Endothelial cell of umbilical vein (primary cell): ENCODE results near the gene BARX1. TPM values are rescaled to one million over a fixed set of nuclear protein-coding genes. Genes with fewer than 3 reads are reported as not detected.

ENCODE experiments used
- BruUV-seq: library from RNA; stranded (reverse); fragments of 400-500 nt; replicated peaks from 2 replicates; lab custom pipeline; 2021; lab: Mats Ljungman, UMichigan
- CTCF ChIA-PET: fragments of 300-600, 350-600 bp; sonication (Branson Sonifier 250); formaldehyde crosslinking; loops from one replicate; lab custom pipeline; 2021; ENCODE audit warnings: antibody characterized with exemption, inconsistent platforms; lab: Charles Lee
- POLR2A ChIA-PET: fragments of 300-600, 350-600 bp; sonication (Branson Sonifier 250); formaldehyde crosslinking; loops from one replicate; lab custom pipeline; 2021; ENCODE audit warnings: antibody characterized with exemption, inconsistent platforms; lab: Charles Lee
- DNase-seq: peaks from one replicate; pipeline ENCODE4 v3.0.0-alpha.2; 2011; ENCODE audit warnings: low read depth, low spot score
- FAIRE-seq: peaks from 2 replicates; lab custom pipeline; 2011; peaks lifted over from hg19 to GRCh38; lab: Jason Lieb, UNC
- H2AFZ ChIP-seq: 2 replicates; pipeline ENCODE4 v1.6.0; 2012; ENCODE audit warnings: low read depth, low read length, control low read depth, inconsistent platforms
- H3K27ac ChIP-seq: 2 replicates; pipeline ENCODE4 v1.5.1; 2011; ENCODE audit warnings: low read depth, mild to moderate bottlenecking, control low read depth, low read length, moderate library complexity; ENCODE audit not compliant: insufficient read depth
- H3K27me3 ChIP-seq, 2 experiments: 2 replicates each; pipeline versions ENCODE4 v1.6.0 to v1.6.1; 2011; ENCODE audit warnings: low read length in 2 of 2, mixed read lengths in 1 of 2; ENCODE audit not compliant: control insufficient read depth in 2 of 2, insufficient read depth in 2 of 2
- H3K36me3 ChIP-seq, 2 experiments: 2 replicates in 1 of 2; 3 replicates in 1 of 2; pipeline ENCODE4 v1.5.1; 2011; ENCODE audit warnings: low read length in 2 of 2, mild to moderate bottlenecking in 1 of 2, moderate library complexity in 1 of 2; ENCODE audit not compliant: control insufficient read depth in 2 of 2, insufficient read depth in 2 of 2; ENCODE audit errors: extremely low read depth in 1 of 2
- H3K4me1 ChIP-seq: 3 replicates; pipeline ENCODE4 v1.5.1; 2011; ENCODE audit warnings: mild to moderate bottlenecking, low read length; ENCODE audit not compliant: control insufficient read depth, insufficient read depth; ENCODE audit errors: extremely low read depth
- H3K4me2 ChIP-seq: 2 replicates; pipeline ENCODE4 v1.6.1; 2011; ENCODE audit warnings: low read length, control low read depth, mixed read lengths; ENCODE audit not compliant: insufficient read depth
- H3K4me3 ChIP-seq, 3 experiments: fragments of 200-600 bp in 1 of 3; sonication (generic), shearing (Covaris generic) in 1 of 3; replicated peaks in 1 of 3; 2 replicates each; pipeline ENCODE4 v1.5.1; 2011 to 2016; ENCODE audit warnings: control low read depth in 3 of 3, low read length in 3 of 3, mild to moderate bottlenecking in 2 of 3, inconsistent platforms in 1 of 3, low read depth in 1 of 3, moderate library complexity in 1 of 3; ENCODE audit not compliant: insufficient read depth in 1 of 3
- H3K79me2 ChIP-seq: 2 replicates; pipeline ENCODE4 v1.6.0; 2012; ENCODE audit warnings: low read length, inconsistent platforms; ENCODE audit not compliant: control insufficient read depth, insufficient read depth
- H3K9ac ChIP-seq: replicated peaks from 2 replicates; pipeline ENCODE3; 2011; ENCODE audit warnings: low read length, control low read depth; ENCODE audit not compliant: insufficient read depth; ENCODE audit errors: extremely low read depth
- H3K9me1 ChIP-seq: replicated peaks from 3 replicates; pipeline ENCODE4 v1.6.0; 2011; ENCODE audit warnings: mild to moderate bottlenecking, low read length; ENCODE audit not compliant: control insufficient read depth, insufficient read depth; ENCODE audit errors: extremely low read depth
- H3K9me3 ChIP-seq: replicated peaks from 2 replicates; pipeline ENCODE4 v1.5.1; 2012; ENCODE audit warnings: low read length, inconsistent platforms; ENCODE audit not compliant: control insufficient read depth, insufficient read depth
- H4K20me1 ChIP-seq: replicated peaks from 2 replicates; pipeline ENCODE3; 2011; ENCODE audit warnings: mild to moderate bottlenecking, low read length; ENCODE audit not compliant: control insufficient read depth, insufficient read depth; ENCODE audit errors: extremely low read depth
- EZH2 ChIP-seq: IDR thresholded peaks from 2 replicates; pipeline ENCODE4 v1.6.1; 2012; ENCODE audit warnings: borderline replicate concordance, low read depth, mild to moderate bottlenecking, moderate library complexity, low read length, inconsistent platforms; ENCODE audit not compliant: severe bottlenecking
- GATA2 ChIP-seq: IDR thresholded peaks from 2 replicates; pipeline ENCODE4 v1.7.0; 2011; ENCODE audit warnings: low read depth, mild to moderate bottlenecking, moderate library complexity, mixed read lengths, low read length; ENCODE audit not compliant: insufficient read length, insufficient read depth
- dilution Hi-C: fragments of 300-500 bp; cut with MboI; formaldehyde crosslinking; loops from one replicate; pipeline ENCODE4 v1.15.0; 2019; ENCODE audit warnings: low sequenced_read_pairs; ENCODE audit not compliant: extremely low pct_ligation_motif_present
- intact Hi-C: fragments of 100-400 bp; cut with micrococcal nuclease; formaldehyde crosslinking; loops from one replicate; pipeline ENCODE4 v1.10.0; 2022
- polyA plus RNA-seq, 4 experiments: library from polyadenylated mRNA; depleted of rRNA in 3 of 4; stranded (reverse) in 3 of 4; unstranded in 1 of 4; fragments of >200 nt; gene quantifications; 2 replicates each; pipeline versions ENCODE4 v1.2.1 to v1.2.3, GENCODE V29; 2011 to 2012; ENCODE audit warnings: missing spikeins in 1 of 4
- total RNA-seq: library from RNA; stranded (reverse); gene quantifications from 2 replicates; pipeline ENCODE4 v1.2.3, GENCODE V29; 2021

Gene BARX1
- total and polyA plus RNA-seq, 2 donors (not counting 3 experiments of a cell fraction or from before 2014, with no cell fraction given): not detected

DNA sequence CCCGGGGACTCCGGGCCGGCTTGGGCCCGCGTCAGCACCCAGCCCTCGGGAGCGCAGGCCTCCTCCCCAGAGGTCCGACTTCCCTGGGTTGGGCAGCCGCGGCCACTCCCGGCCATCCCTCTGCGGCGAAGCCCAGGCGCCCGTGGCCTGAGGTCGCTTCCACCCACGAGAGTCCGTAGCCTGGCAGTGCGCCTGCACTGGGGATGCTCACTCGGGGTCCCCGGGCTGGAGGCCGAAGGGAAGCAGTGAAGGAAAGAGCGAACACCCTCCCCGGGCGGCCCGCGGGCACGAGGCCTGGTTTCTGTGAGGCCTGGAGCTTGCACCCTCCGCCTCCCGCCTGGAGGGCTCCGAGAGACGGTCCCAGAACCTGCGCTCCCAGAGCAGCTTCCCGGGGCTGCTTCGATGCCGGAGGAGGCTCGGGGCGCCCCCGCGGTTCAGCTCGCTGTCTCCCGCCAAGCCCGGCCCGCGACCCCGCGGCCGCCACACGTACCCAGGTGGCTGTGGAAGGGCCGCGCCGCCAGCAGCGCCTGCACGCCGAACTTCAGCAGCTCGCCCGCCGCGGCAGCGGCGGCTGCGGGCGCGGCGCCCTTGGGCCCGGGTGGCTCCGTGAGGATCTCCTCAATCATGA lies 607 bp downstream of the BARX1 start:
- Histone ChIP-seq H3K9me1 (no peaks in the 10 kb centered on the region), H3K9me3 (no peaks in the 10 kb centered on the region), H3K27me3 (peaks cover 88 to 93% of the 10 kb centered on the region in 2 experiments), H4K20me1 (no peaks in the 10 kb centered on the region), H2AFZ (no peak overlapping the region), H3K27ac (no peak overlapping the region), H3K9ac (no peak overlapping the region), H3K79me2 (no peaks in the 10 kb centered on the region), H3K4me2 (no peak overlapping the region), H3K4me1 (peaks cover 3% of the 10 kb centered on the region), H3K4me3 (no peak overlapping the region), H3K36me3 (no peaks in the 10 kb centered on the region)
- DNase-seq (no peak), FAIRE-seq (no peak)
- TF ChIP-seq EZH2 (peak; percentile 30), GATA2 (no peak)
- POLR2A ChIA-PET: no interaction called here
- dilution Hi-C loops (no loop called here), intact Hi-C loops (no loop called here)
- CTCF ChIA-PET: no interaction called here
- no TSS peak for BruUV-seq

DNA sequence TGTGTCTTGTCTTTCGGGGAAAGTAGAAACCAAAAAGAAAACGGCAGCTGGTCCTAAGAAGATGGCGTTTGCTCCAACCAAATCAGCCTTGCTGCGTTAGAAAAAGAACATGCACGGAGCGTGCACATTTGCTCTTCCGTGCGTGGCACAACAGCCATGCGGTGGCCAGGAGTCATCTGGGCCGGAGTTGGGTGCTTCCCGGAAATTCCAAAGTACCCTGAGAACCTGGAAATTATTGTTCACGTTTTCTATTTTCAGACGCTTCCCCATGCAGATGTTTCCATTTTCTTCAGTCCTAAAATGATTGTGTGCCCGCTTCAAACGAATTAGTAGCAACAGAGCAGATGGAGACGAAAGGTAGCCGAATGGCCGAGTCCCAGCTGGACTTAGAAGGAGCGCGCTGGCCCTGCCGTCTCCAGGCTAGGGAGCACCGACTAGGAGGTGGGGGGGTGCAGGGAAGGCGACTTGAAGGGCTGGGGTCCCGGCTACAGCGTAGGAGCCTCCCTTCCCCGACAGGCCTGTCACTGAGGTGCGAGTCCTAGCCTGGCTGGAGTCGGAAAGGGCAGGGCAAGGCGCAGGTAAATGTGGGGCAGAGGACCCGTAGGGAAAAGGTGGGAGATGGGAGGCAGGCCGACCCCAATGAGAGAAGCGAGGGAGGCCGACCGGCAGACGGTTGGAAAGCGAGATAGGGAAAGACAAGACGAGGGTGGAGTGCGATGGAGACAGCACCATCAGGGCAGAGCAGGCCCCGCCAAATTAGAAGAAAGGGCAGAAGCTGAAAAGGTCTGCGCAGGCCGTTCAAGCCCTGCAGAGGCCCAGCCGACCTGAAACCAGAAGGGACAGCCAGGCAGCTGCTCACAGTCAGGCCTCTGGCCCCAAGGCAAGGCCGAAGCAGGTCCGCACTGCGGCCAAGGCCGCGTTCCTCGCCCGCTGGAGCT lies 1.4 kb downstream of the BARX1 start:
- intact Hi-C loops: no loop called here
- Histone ChIP-seq H3K27me3 (peaks cover 88 to 93% of the 10 kb centered on the region in 2 experiments), H3K9ac (no peak overlapping the region), H3K9me3 (no peaks in the 10 kb centered on the region), H3K4me2 (no peak overlapping the region), H3K4me3 (no peak overlapping the region), H3K27ac (no peak overlapping the region), H2AFZ (no peak overlapping the region), H3K4me1 (peaks cover 3% of the 10 kb centered on the region), H3K79me2 (no peaks in the 10 kb centered on the region), H3K36me3 (no peaks in the 10 kb centered on the region), H3K9me1 (no peaks in the 10 kb centered on the region), H4K20me1 (no peaks in the 10 kb centered on the region)
- no TSS peak for BruUV-seq
- ChIA-PET POLR2A (no interaction called here), CTCF (interaction anchor here (1.0 kb wide), 1 partner anchor 8 kb away, joined by 5 read pairs; no protein-coding TSS in a partner anchor)
- TF ChIP-seq EZH2 (peak; percentile 85), GATA2 (no peak)
- dilution Hi-C loops: no loop called here
- FAIRE-seq (no peak), DNase-seq (no peak)
